Activated T-cell treated with anti-CD3 and anti-CD28 coated beads, Interleukin-2, amount 50 U/mL, for 48 hours (primary cell): ENCODE data around the gene TTC7B.
A peak's percentile ranks its signal among the peaks of the same experiment; 100 is the strongest.

Source experiments
- DNase-seq, 2 experiments: peaks; one replicate each; pipeline ENCODE4 v3.0.0-alpha.2; 2020

The TTC7B gene

GRCh38 chr14:90804292-90805083 is 11.7 kb downstream of the TTC7B start:
- DNase-seq: no peak

DNA sequence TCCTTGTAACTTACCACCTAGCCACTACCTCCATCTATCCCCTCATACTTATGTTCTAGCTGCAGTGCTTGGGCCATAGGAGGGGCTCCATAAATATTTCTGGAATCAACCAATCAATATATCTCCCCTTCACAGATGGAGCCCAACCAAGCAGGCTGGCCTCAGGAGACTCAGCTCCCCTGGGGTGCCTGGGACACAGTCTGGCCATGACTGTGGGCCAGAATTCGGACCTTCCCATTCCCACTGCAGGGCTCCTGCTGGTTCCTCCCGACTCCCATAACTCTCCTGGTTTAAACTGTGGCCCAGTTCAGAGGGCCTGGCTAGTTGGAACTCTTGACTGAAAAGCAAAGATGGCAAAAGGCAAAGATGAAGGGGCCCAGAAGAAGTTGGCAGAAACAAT is 13.0 kb downstream of the TTC7B start:
- DNase-seq: no peak

GRCh38 chr14:90799420-90799819 is 16.8 kb downstream of the TTC7B start:
- no peak for DNase-seq

- DNase-seq: no peak
Measured at GRCh38 chr14:90797919-90798318, 18.3 kb downstream of the TTC7B start.

- DNase-seq: no peak
Measured at GRCh38 chr14:90797451-90797850, 18.8 kb downstream of the TTC7B start.

DNA sequence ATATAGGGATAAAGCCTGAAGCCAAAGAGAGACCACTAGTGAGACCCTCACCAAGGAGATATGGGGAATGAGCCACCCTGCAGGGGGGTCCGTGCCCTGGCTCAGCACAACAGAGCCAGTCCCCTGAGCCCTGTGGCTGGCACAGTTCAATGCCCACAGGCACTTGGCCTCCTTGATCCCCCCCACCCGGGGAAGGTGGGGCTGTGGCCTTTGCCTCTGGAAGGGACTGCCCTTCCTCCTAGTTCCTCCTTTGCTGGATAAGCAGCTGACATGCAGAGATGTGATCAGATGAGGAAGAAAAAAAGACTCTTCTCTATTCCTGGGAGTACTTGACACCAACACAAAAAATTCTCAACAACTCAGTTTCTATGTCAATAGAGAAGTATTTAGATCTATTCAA is 19.9 kb downstream of the TTC7B start:
- no peak for DNase-seq

DNA sequence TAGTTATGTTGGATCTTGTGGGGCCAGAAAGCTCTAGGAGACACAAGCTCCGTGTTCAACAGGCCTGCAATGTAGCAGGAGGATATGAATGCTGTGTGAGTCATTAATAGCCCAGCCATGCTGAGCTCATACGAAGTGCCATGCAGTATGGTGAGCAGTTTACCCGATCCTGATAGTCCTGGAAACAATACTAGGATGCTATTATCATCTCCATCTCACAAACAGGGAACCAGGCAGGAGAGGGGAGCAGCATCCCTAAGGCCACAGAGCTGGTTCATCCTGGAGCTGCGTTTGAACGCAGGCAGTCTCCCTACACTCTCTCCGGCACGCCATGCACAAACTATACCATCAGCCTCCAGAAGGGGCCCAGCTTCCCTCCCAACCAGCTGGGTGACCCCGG is 20.5 kb downstream of the TTC7B start:
- DNase-seq: no peak

DNA sequence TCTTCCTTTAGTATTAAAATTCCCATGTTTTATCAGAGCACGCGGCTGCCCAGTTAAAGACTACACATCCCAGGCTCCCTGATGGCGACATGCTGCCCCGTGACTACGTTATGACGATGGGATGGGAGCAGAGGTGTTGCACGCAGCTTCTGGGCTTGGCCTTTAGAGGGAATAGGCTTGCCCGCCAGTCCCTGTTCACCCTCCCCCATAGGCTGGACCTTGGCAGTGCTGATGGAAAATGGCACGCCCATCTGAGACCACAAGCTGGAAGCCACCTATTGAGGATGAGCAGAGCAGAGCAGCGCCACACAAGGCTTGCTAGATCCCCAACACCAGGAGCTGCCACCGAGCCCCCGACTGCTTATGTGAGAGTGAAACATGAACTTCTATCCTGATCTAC is 24.7 kb downstream of the TTC7B start:
- DNase-seq: no peak

- no peak for DNase-seq
Measured at GRCh38 chr14:90788031-90788430, 28.2 kb downstream of the TTC7B start.

DNA sequence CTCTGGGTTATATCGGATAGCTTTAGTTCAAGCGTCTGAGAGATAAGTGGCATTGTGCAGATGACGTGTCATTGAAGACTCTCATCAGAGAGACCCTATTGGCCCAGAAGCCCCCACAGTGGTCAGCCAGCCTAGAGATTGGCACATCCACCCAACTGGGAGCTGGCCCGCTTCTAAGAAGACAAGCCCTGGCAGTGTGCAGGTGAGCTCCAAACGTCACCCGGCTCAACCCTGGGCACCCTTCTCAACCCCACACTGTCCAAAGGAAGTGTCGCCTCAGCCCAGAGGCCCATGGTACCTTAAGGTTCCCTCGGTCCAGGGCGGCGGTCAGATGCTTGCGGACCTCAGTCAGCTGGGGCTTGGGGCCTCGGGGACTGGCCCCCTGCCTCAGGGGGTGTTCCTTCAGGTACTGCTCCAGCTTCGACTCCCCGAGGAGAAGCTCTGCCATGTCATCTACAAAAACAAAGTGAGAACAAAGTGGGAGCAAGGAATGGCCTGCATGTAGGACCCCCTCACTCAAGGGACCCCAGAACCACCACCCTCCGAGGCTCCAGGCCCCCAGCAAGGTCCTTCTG is 30.3 kb downstream of the TTC7B start:
- no peak for DNase-seq

- DNase-seq: no peak
Measured at GRCh38 chr14:90785471-90785870, 30.8 kb downstream of the TTC7B start.

GRCh38 chr14:90784621-90785270 is 31.5 kb downstream of the TTC7B start:
- DNase-seq: no peak

DNA sequence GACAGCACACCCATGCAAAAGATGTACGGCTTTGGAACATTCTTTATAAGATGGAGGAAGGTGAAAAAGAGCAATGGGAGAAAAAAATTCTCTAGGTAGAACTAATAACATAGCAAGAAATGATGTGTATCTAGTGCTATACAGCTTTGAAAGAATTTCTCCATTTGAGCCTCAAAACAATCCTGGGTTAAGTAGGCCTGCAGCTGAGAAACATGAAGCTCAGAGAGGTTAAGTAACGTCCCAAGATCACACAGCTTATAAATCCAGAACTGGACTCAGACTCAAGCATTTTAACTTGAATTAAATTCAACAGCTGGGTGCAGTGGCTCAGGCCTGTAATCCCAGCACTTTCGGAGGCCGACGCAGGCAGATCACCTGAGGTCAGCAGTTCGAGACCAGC is 32.9 kb downstream of the TTC7B start:
- no peak for DNase-seq

DNA sequence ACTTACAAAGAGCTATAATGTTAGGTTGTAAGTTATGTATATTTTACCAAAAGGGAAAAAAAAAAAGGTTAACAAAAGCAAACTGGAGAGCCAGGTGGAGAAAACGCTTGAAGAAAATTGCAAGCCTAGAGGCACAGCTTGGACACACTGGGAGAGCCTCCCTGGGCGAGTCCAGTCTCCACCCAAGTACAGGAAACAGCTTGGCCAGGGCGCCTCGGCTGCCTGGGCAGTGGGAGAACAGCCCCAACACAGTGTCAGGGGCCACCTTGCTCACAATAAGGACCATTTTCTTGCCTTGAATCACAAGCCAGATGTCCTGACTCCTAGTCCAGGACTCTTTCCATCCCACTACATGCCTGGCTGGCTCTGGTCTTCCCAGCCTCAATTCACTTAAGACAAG is 33.3 kb downstream of the TTC7B start:
- no peak for DNase-seq

- no peak for DNase-seq
Measured at GRCh38 chr14:90781876-90782275, 34.4 kb downstream of the TTC7B start.

DNA sequence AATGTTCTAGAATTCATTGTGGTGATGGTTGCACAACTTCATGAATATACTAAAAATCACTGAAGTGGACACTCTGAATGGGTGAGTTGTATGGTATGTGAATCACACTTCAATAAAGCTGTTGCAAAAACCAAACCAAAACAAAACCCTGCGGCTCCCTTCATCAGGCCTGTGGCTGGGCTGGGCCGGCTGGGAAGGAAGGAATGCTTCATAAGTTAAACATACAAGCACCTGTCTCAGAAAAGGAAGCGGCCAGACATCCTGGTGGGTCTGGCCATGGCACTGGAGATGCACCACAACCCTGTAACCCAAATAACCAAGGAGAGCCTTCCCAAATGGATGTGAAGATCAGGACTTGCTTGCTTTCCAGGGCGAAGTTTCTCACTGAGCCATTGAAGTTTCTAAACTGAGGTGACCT is 34.9 kb downstream of the TTC7B start:
- DNase-seq: no peak

- DNase-seq: no peak
Measured at GRCh38 chr14:90780519-90780918, 35.7 kb downstream of the TTC7B start.

- no peak for DNase-seq
Measured at GRCh38 chr14:90778571-90779255, 37.5 kb downstream of the TTC7B start.

DNA sequence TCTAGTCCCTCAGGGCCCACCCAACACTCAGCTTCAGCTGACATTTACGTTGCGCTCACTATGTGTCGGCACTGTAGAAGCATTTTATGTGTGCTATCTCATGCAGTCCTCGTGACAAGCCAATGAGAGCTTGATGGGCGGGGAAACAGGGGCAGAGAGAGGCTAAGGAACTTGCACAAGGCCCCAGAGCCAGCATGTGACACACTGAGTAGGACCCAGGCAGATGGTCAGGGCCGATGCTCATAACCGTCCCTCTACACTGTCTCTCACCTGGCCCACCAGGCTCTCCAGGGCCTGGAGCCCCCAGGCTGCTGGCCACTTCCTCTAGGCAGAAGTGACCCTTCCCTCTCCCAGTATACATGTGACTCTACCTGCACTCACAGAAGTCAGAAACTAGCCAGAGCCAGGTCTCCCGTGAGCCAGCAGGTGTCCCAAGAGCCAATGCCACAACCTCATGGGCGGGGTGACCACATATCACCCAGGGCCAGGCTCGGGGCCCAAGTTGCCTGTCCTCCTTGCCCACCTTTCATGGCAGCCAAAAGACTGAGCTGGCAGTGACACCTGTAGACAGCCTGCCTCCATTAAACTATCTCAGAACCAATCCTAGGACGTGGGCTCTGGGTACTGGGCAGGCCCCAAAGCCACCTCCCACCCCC is 38.3 kb downstream of the TTC7B start:
- no peak for DNase-seq

- DNase-seq: no peak
Measured at GRCh38 chr14:90777358-90777757, 38.9 kb downstream of the TTC7B start.

DNA sequence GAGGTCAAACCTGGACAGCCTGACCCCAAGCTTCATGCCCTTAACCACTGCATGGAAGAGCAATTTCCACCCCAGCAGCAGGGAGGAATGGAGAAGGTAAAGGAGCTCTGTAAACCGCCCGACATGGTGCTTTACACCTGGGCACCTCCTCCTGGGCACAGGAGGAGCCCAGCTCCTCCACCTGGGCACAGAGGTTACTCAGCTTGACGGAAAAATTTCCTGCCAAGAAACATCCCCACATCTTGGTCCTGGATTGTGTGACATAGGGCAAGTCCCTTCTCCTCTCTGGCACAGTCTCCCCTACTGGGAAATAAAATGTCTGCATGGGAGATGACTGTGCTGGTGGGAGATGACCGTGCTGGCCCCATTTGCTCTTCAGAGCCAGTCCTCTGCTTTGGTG is 40.8 kb downstream of the TTC7B start:
- no peak for DNase-seq

GRCh38 chr14:90774316-90774715 is 41.9 kb downstream of the TTC7B start:
- DNase-seq: peak in 1 of 2 experiments; percentile 1

DNA sequence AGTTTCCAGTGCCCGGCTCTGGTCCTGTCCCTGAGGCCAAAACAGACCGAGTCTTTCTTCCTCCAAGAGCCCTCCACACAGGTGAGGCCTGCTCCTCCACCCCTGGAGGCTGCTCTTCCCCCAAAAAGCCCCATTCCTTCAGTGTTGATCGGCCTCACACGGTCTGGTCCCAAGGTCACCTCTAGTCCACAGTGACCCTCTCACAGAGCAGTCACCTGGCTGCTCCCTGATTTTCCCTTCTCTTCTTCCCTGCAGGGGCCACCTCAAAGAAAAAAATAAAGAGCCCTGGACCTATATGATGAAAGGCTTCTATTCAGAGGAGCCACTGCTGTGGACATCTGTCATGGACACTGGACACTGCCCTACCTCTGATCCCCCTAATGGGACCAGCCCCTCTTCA is 42.5 kb downstream of the TTC7B start:
- DNase-seq: no peak
